Neural cell (in vitro differentiated cells): ENCODE results near the gene GIPC1. TPM values are rescaled to one million over a fixed set of nuclear protein-coding genes. Genes with fewer than 3 reads are reported as not detected.

Source experiments
- H2AFZ ChIP-seq: fragments of 200-600, 300-800 bp; sonication (generic), shearing (Covaris generic); 2 replicates; pipeline ENCODE4 v1.6.0; 2014; ENCODE audit warnings: low read depth, mild to moderate bottlenecking, antibody characterized with exemption, low read length, moderate library complexity
- H3F3A ChIP-seq: fragments of 200-600 bp; shearing (Covaris generic); 2 replicates; pipeline ENCODE4 v1.6.1; 2016; ENCODE audit warnings: mild to moderate bottlenecking, moderate library complexity, mixed read lengths, antibody characterized with exemption, low read length; ENCODE audit not compliant: insufficient read depth, poor library complexity, severe bottlenecking
- H3K27ac ChIP-seq: fragments of 200-600, 300-800 bp; sonication (generic), shearing (Covaris generic); 2 replicates; pipeline ENCODE4 v1.5.1; 2014; ENCODE audit warnings: mild to moderate bottlenecking, low read length, moderate library complexity
- H3K27me3 ChIP-seq: fragments of 300-800, 200-600 bp; sonication (generic), shearing (Covaris generic); 2 replicates; pipeline ENCODE4 v1.6.0; 2014; ENCODE audit warnings: mild to moderate bottlenecking, low read depth, low read length, moderate library complexity; ENCODE audit not compliant: insufficient read depth
- H3K36me3 ChIP-seq: fragments of 300-800, 200-600 bp; sonication (generic), shearing (Covaris generic); 2 replicates; pipeline ENCODE4 v1.5.1; 2014; ENCODE audit warnings: mild to moderate bottlenecking, antibody characterized with exemption, low read length, moderate library complexity; ENCODE audit not compliant: insufficient read depth
- H3K4me2 ChIP-seq: fragments of 300-800, 200-600 bp; sonication (generic), shearing (Covaris generic); 2 replicates; pipeline ENCODE4 v1.6.0; 2014; ENCODE audit warnings: mild to moderate bottlenecking, low read length
- H3K4me3 ChIP-seq: fragments of 300-800, 200-600 bp; sonication (generic), shearing (Covaris generic); 2 replicates; pipeline ENCODE4 v1.5.1; 2014; ENCODE audit warnings: mild to moderate bottlenecking, low read length, moderate library complexity
- H3K79me2 ChIP-seq: fragments of 200-600 bp; shearing (Covaris generic); replicated peaks from 2 replicates; pipeline ENCODE4 v1.6.0; 2014; ENCODE audit warnings: mild to moderate bottlenecking, low read length, moderate library complexity; ENCODE audit not compliant: insufficient read depth
- H3K9ac ChIP-seq: fragments of 300-800, 200-600 bp; sonication (generic), shearing (Covaris generic); 2 replicates; pipeline ENCODE4 v1.6.1; 2016; ENCODE audit warnings: mild to moderate bottlenecking, low read length, mixed read lengths
- H3K9me2 ChIP-seq: fragments of 200-600 bp; shearing (Covaris generic); 2 replicates; pipeline ENCODE4 v1.6.1; 2016; ENCODE audit warnings: mild to moderate bottlenecking, low read length, mixed read lengths; ENCODE audit not compliant: insufficient read depth
- H3K9me3 ChIP-seq: fragments of 200-600, 300-800 bp; sonication (generic), shearing (Covaris generic); 2 replicates; pipeline ENCODE4 v1.6.1; 2016; ENCODE audit warnings: mild to moderate bottlenecking, mixed run types, low read length, moderate library complexity, mixed read lengths
- H4K20me1 ChIP-seq: fragments of 200-600 bp; shearing (Covaris generic); 2 replicates; pipeline ENCODE4 v1.6.1; 2016; ENCODE audit warnings: mild to moderate bottlenecking, mixed run types; ENCODE audit not compliant: insufficient read depth
- CTCF ChIP-seq: fragments of 450-650 bp; IDR thresholded peaks from 2 replicates; pipeline ENCODE4 v1.5.1; 2014; ENCODE audit warnings: antibody characterized with exemption, mild to moderate bottlenecking, moderate library complexity; ENCODE audit not compliant: poor library complexity, severe bottlenecking
- EP300 ChIP-seq: fragments of 450-650 bp; conservative IDR thresholded peaks from 2 replicates; pipeline ENCODE4 v1.6.1; 2014; ENCODE audit warnings: antibody characterized with exemption, mild to moderate bottlenecking, moderate library complexity; ENCODE audit not compliant: poor library complexity, severe bottlenecking
- EZH2 ChIP-seq: fragments of 200-600, 300-800 bp; shearing (Covaris generic), sonication (generic); IDR thresholded peaks from 2 replicates; pipeline ENCODE4 v1.6.1; 2014; ENCODE audit warnings: antibody characterized with exemption, low read length, borderline replicate concordance, mild to moderate bottlenecking; ENCODE audit not compliant: insufficient read depth, poor library complexity, severe bottlenecking
- MXI1 ChIP-seq: fragments of 450-650 bp; conservative IDR thresholded peaks from 2 replicates; pipeline ENCODE4 v1.6.1; 2014; ENCODE audit warnings: antibody characterized with exemption, mild to moderate bottlenecking; ENCODE audit not compliant: poor library complexity, severe bottlenecking
- POLR2AphosphoS5 ChIP-seq: IDR thresholded peaks from 2 replicates; pipeline ENCODE4 v1.6.1; 2012
- RAD21 ChIP-seq: fragments of 450-650 bp; conservative IDR thresholded peaks from 2 replicates; pipeline ENCODE4 v1.6.1; 2014; ENCODE audit warnings: antibody characterized with exemption, mild to moderate bottlenecking, moderate library complexity
- SMC3 ChIP-seq: fragments of 450-650 bp; conservative IDR thresholded peaks from 2 replicates; pipeline ENCODE4 v1.6.1; 2014; ENCODE audit warnings: antibody characterized with exemption, mild to moderate bottlenecking, moderate library complexity; ENCODE audit not compliant: poor library complexity
- TAF1 ChIP-seq: IDR thresholded peaks from 2 replicates; pipeline ENCODE4 v1.6.1; 2012; ENCODE audit warnings: low read depth
- polyA plus RNA-seq: library from polyadenylated mRNA; depleted of rRNA; stranded (reverse); fragments of >200 nt; gene quantifications from 2 replicates; pipeline ENCODE4 v1.2.3, GENCODE V29; 2014
- TF ChIP-seq, protein P1 (sequence below): IDR thresholded peaks from 2 replicates; pipeline ENCODE4 v1.6.1; 2012; ENCODE audit warnings: borderline replicate concordance

The GIPC1 gene
- polyA plus RNA-seq, 1 donor from 2014 or later, result 128 TPM

DNA sequence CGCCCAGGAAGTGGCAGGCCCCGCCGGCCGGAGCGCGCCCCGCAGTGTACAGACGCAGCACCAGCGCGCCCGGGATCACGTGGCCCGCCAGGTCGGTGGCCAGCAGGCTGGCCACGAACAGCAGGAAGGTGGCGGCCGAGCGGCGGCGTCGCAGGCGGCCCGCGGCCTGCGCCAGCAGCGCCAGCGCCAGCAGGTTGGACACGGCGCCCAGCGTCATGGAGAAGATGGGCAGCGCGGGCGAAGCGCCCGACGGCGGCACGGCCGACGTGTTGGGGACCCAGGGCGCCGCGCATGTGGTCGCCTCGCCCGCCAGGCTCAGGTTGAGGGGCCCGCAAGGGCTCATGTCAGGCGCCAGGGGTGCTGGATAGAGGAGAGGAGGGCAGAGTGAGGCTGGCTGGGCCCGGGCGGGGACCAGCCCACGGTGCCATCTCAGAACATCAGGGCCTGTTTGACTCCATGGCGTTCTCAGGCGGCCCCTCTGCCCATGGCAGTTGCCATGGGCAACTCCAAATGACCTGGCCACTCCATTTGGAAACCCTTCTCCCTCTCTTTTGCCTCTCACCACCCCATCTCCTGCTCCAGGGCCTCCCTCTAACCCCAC is 21.8 kb downstream of the GIPC1 start:
- no peak overlapping the region for H2AFZ ChIP-seq
- no peaks in the 10 kb centered on the region for H3K9me3 ChIP-seq
- H3K4me3 ChIP-seq, result no peak overlapping the region
- no peak overlapping the region for H3K27ac ChIP-seq
- no peaks in the 10 kb centered on the region for H3K36me3 ChIP-seq
- no peak for TF ChIP-seq MXI1
- no peak for TF ChIP-seq RAD21
- TF ChIP-seq, protein P1, sequence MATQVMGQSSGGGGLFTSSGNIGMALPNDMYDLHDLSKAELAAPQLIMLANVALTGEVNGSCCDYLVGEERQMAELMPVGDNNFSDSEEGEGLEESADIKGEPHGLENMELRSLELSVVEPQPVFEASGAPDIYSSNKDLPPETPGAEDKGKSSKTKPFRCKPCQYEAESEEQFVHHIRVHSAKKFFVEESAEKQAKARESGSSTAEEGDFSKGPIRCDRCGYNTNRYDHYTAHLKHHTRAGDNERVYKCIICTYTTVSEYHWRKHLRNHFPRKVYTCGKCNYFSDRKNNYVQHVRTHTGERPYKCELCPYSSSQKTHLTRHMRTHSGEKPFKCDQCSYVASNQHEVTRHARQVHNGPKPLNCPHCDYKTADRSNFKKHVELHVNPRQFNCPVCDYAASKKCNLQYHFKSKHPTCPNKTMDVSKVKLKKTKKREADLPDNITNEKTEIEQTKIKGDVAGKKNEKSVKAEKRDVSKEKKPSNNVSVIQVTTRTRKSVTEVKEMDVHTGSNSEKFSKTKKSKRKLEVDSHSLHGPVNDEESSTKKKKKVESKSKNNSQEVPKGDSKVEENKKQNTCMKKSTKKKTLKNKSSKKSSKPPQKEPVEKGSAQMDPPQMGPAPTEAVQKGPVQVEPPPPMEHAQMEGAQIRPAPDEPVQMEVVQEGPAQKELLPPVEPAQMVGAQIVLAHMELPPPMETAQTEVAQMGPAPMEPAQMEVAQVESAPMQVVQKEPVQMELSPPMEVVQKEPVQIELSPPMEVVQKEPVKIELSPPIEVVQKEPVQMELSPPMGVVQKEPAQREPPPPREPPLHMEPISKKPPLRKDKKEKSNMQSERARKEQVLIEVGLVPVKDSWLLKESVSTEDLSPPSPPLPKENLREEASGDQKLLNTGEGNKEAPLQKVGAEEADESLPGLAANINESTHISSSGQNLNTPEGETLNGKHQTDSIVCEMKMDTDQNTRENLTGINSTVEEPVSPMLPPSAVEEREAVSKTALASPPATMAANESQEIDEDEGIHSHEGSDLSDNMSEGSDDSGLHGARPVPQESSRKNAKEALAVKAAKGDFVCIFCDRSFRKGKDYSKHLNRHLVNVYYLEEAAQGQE, result no peak
- TF ChIP-seq POLR2AphosphoS5, result no peak
- TF ChIP-seq SMC3, result no peak
- TF ChIP-seq TAF1, result no peak
- no peak for TF ChIP-seq EZH2
- no peak for TF ChIP-seq CTCF
- H3K27me3 ChIP-seq, result no peaks in the 10 kb centered on the region
- H3K4me2 ChIP-seq, result no peak overlapping the region
- no peaks in the 10 kb centered on the region for H3K9me2 ChIP-seq
- no peaks in the 10 kb centered on the region for H3K79me2 ChIP-seq
- H3K9ac ChIP-seq, result no peak overlapping the region
- no peaks in the 10 kb centered on the region for H4K20me1 ChIP-seq
- H3F3A ChIP-seq, result no peaks in the 10 kb centered on the region

DNA sequence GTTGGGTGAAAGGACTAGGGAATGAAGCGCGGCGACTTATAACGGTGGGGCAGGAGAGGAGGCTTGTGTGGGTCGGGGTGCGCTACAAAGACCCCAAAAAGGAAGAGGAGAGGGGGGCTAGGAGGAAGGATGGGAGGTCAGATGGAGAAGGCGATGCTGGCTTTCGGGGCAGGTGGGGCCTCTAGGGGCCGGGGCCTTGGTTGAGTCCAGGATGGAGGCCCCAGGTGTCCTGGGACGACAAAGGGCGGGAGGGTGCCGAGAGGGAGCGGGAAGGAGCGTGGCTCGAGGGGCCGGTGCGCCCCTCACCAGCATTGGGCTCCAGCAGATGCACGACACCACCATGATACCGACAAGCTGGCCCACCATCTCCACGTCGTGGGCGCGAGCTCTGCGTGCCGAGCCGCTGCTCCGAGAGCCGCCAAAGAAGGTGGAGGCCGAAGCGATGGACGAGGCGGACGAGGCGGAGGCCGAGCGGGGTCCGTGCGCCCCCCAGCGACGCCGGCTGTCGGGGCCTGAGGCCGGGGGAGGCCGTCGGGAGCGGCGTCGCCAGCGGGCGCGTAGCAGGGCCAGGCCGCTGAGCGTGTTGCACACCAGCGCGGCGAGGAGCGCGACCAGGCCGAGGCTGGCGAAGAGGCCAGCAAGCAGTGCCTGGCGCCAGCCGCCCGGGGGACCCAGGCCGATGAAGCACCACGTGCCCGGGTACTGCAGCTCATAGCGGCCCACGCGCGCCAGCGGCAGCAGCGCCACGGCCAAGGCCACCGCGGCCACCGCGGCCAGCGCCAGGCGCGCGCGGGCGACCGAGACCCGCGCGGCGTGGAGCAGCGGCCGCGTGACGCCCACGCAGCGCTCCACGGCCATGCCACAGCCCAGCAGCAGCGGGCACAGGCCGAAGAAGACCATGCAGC is 22.6 kb downstream of the GIPC1 start:
- no peak overlapping the region for H3K4me2 ChIP-seq

More for the DNA sequence above, 22.6 kb downstream of the GIPC1 start:
- no peaks in the 10 kb centered on the region for H3K9me2 ChIP-seq
- TF ChIP-seq CTCF (no peak), RAD21 (no peak), SMC3 (no peak), EP300 (no peak), EZH2 (no peak), MXI1 (no peak), TAF1 (no peak)
- TF ChIP-seq, protein P1, result no peak
- H3K9me3 ChIP-seq, result no peaks in the 10 kb centered on the region
- H3K27me3 ChIP-seq, result no peaks in the 10 kb centered on the region
- H3K27ac ChIP-seq, result no peak overlapping the region
- H3F3A ChIP-seq, result no peaks in the 10 kb centered on the region
- H3K79me2 ChIP-seq, result no peaks in the 10 kb centered on the region
- no peaks in the 10 kb centered on the region for H3K36me3 ChIP-seq
- no peak overlapping the region for H3K9ac ChIP-seq
- no peaks in the 10 kb centered on the region for H4K20me1 ChIP-seq
- H3K4me3 ChIP-seq, result no peak overlapping the region
- no peak overlapping the region for H2AFZ ChIP-seq
